Hematopoietic multipotent progenitor cell treated with erythropoietin and hydrocortisone succinate and interleukin-3 and kit ligand, for 6 days (in vitro differentiated cells): Measurements from ENCODE around the gene HMMR.

Experiments used
- DNase-seq: peaks from one replicate; pipeline ENCODE4 v3.0.0-alpha.2; 2015

HMMR gene

DNA sequence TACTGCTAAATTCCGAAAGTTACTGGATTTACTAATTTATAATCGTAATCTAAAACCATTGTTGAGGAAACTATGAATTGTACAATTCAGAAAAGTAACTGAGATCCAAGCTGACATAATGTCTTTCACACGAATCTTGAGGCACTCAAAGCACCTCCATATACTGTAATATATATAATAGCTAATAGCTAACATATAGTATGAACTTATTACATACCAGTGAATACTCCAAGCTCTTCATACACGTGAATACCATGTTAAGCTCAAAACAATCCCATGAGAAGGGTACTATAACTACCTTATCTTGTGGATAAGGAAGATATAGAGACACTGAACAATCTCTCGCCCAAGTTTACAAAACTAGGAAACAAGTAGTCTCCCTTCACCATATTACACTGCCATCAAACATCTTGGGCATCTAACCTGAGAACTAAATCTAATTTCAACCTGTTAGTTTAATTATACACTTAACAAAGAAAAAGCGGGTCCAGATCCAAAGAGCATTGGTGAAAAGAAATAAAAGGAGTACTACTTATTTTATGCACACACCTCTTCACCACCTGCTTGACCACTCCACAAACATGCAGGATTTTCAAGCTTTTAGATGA, 1.6 kb upstream of the HMMR start:
- peak; percentile 52 for DNase-seq

DNA sequence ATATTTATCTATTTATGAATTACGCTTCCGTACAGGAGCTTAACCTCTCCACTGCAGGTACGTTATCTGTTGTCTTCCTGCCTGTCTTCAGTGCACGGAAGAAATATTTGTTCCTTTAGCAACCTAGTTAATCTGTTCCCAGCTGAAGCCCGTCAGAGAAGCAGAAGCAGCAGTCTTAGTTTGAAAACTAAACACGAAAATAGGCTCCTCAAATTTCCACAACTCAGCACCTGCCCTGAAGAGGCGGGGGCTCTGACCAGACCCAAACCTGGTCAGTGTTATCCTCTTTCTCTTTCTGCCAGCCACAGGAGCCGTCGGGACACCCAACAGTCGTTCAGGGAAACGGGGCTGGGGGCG, 992 bp upstream of the HMMR start:
- no peak for DNase-seq

DNA sequence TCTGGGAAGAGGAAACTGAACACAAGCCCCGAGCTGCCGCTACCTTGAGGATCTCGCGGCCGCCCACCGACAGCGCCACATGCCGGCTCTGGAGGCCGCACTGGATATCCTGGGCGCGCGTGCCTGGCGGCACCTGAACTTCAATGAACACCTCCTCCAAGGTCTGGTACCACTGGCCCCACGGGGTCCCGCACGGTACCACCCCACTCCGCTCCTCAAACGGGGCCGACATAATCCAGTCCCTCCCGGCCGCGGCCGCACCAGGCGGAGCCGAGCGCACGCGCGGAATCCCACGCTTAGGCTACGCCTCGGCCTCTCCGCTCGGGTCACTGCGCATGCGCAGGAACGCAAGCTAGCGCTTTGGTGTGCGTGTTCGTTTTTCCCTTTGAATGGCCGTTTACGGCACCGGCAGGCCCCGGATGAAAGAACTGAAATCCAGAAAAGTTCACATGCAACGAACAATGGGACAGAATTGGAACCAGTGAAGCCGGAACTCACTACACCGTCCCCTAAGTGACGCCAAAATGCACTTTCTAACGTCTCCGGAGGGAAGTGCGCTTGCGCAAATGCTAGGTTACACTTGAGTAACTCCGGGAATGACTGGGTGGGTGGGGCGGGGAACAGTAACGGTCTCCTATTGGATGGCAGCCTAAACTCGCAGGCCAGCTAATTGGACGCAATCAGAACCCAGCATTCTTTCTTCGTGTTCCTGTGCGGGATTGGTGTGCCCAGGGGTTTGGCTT, 442 bp upstream of the HMMR start, which contains the start of gene NUDCD2:
NUDCD2 (minus strand) TSS at position 284 of the 743 bp plus-strand sequence; CDS start at position 232, 52 bp downstream.
- peak; percentile 99 for DNase-seq

DNA sequence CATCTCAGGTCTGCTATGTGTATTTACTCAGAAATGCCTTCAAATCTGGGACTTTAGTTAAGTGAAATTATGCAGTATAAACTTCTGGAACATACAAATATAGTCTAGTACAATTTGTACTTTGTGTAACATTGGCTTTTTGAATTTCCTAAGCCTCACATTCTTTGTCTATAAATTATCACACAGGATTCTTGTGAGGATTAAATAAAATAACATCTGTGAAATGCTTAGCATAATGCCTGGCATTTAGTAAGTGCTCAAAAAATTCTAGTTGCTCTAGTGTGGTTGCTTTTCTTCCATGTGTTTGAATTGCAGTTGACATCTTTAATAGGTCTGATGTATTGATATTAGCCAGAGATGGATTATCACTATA, 2.6 kb downstream of the HMMR start:
- no peak for DNase-seq

DNA sequence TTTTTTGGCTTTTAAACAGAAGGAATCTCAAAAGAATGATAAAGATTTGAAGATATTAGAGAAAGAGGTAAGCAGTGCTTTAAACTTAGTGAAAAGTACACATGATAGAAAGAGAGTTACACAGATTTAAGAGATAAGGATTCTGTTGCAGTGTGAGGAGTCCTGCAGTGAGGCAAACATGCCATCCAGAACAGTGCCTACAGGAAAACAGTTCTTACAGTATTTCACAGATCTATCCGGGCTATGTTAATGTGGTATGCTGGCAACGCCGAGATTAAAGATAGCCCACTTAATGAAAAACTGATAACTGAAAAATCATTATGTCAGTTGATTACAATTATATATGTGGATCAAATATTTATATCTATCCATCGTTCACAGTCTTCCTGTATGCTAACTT, 7.2 kb downstream of the HMMR start:
- DNase-seq = no peak

DNA sequence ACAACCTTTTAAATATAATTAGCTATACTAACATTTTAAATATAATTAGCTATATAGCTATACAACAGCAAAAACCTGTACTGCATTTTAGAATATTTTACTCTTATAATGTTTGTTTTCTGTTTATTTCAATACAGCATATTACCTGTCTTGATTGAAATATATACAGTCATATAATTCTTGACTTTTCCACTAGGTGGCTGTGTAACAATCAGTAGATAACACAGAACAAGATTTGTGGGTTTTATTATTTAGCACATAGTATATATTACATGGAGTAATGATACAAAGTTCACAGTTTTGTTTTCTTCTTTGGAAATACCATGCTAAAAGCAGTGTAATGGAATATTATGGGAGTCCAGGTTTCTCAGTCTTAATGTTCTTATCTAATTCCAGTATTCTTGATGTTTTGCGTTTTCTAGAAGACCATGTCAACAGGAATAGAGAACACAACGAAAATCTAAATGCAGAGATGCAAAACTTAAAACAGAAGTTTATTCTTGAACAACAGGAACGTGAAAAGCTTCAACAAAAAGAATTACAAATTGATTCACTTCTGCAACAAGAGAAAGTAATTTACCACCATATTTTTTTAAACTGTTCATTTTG, 13.3 kb downstream of the HMMR start:
- DNase-seq = peak; percentile 54

DNA sequence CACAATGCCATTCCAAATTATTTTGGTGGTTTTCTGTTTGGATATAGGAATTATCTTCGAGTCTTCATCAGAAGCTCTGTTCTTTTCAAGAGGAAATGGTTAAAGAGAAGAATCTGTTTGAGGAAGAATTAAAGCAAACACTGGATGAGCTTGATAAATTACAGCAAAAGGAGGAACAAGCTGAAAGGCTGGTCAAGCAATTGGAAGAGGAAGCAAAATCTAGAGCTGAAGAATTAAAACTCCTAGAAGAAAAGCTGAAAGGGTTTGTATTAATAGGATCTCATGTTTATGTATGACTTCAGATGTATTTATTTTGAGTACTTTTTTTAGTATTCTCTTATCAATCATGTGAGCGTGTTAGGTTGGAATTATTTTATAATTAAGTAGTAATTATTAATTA, 15.0 kb downstream of the HMMR start:
- no peak for DNase-seq

DNA sequence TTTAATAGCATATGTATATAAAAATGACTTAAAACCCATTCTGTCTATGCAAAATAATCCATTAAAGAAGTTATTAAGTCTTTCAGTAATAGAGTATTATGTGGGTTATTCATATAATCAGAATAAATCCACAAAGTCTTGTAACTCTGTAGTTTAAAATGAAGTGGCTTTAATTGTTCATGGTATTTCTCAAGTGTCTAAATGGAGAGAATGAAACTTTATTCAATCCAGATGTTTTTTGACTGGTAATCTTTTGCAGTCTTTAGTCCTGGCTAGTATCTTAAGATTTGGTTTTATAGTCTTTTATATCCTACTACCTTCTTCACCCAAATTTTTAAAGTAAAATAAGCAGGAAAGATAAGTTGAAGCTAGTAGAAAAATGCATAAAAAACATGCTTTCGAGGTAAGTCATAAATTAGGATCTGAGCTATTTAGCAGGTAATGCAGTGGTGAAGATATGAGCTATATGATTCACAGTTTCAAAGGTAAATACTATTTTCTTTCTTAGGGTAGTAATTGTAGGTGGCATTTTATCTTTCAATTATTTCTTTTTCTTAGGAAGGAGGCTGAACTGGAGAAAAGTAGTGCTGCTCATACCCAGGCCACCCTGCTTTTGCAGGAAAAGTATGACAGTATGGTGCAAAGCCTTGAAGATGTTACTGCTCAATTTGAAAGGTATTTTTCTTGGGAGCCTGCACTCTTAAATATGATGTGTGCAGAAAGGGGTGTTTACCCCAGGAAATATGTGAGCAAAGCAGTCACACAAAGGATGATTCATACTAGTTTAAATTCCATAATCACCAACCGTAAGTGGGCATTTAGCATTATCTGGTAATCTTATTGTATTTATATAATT, 17.9 kb downstream of the HMMR start:
- no peak for DNase-seq

DNA sequence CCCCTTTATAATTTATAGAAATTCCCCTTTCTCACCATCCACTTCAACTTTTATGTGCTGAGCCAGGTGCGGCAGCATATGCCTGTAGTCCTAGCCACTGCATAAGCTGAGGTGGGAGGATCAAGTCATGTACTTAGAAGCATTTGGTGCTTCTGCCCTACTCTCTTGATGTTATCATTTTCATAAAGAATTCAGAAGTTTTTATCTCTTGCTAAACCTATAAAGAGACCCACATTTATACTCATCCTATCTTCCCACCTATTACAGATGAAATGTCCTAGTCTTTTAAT, 18.5 kb downstream of the HMMR start:
- no peak for DNase-seq

DNA sequence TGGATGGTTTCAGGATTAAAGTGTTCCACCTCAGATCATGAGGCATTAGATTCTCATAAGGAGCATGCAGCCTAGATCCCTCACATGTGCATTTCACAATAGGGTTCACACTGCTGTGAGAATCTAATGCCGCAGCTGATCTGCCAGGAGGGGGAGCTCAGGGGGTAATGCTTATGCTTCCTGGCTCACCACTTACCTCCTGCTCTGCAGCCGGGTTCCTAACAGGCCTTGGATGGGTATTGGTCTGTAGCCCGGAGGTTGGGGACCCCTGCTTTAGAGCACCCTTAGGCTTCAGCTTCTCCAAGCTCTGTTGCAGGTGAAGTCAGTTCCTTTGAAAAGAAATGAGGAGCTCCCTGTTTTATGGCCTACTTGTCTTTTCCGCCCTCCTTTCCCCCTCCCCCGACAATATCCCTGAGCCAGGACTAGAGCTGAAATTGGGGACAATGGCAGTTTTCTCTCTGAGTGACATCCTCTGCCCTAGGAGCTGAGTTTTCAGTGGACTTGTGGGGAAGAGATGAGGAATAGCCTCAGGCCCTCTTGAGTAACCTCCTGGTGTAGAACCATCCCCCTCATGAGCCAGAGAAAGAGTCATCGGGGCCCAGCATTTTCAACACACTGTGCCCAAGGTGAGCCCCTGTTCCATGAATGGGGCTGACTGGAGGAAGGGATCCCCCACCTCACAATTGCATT, 28.8 kb downstream of the HMMR start:
- peak; percentile 65 for DNase-seq

DNA sequence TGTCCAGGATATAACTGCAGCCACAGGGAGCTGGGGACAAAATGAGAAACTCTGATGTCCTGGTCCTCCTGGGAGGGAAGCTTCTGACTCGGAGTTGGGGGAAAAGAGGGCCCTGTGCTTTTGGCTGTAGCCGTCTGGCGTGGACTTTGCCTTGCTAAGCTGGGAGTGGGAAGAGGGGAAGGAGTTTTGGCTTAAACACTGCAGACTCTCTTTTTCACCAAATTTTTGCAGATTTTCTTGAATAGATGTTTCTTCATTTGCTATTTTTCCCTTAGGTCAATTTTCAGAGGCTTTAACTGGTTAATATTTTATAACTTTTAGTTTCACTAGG, 29.3 kb downstream of the HMMR start:
- DNase-seq = no peak

DNA sequence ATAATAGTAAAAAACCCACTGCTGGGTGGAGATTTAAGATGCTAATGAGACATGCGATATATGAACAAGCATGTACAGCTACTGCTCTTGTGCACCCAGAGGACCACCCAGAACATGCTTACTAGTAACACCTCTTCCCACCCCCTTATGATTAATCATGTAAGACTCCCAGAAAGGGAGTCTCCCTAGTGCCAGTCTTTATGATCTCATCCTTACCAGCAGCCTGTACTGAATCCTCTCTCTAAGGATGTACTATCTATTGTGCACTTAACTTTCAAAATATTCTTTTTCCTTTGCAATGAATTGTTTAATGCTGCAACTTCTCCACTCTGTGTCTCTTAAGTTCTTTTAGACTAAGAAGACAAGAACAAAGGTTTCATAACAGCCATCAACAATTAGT, 35.9 kb downstream of the HMMR start:
- no peak for DNase-seq

DNA sequence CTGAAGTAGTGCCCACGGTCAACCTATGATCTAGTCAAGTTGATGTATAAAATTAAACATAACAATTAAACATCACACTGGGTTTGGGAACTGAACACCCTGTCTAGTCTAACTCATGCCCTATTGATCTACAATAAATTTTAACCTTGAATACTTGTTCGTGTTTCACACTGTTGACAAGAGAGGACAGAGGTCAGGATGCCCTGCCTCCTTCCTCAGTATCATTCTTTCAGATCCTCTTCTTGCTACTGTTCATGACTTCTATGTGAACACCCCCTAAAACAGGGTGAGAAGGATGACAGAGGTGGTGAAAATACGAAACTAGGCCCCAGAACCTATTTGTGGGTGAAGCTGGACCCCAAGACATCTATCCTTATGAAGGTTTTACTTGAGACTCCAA, 36.9 kb downstream of the HMMR start:
- no peak for DNase-seq

DNA sequence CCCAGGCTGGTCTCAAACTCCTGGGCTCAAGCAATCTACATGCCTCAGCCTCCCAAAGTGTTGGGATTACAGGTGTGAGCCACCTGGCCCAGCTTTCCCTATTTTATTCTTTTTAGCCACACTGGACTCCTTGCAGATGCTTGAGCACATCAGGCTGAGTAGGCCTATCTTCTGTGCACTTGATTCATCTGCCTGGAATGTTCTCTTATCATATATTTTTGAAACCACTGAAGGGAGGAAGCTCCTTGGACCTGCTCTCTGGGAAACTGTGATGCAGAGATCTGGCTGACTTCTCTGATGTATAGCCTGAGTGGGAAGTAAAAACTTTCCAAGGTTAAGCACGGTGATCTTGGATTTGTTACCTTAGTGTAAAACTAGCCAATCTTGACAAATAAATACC, 38.5 kb downstream of the HMMR start:
- no peak for DNase-seq

DNA sequence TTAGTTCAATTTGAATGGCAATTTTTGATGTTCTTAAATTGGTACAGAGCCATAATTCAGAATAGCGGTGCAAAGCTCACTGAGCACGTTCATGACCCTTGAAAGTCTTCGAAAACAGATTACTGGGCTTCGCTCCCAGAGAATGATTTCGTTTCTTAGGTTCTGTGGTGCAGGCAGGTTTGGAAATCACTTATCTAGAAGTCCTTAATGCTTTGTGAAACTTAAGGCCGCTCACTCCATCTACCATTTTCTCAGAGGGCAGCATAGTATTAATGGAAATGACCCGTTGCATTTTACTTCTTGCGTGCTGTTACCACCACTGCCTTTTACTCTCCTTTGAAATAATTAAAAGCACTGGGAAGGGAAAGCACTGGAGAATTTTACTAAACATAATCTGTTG, 42.1 kb downstream of the HMMR start:
- DNase-seq = peak; percentile 33

DNA sequence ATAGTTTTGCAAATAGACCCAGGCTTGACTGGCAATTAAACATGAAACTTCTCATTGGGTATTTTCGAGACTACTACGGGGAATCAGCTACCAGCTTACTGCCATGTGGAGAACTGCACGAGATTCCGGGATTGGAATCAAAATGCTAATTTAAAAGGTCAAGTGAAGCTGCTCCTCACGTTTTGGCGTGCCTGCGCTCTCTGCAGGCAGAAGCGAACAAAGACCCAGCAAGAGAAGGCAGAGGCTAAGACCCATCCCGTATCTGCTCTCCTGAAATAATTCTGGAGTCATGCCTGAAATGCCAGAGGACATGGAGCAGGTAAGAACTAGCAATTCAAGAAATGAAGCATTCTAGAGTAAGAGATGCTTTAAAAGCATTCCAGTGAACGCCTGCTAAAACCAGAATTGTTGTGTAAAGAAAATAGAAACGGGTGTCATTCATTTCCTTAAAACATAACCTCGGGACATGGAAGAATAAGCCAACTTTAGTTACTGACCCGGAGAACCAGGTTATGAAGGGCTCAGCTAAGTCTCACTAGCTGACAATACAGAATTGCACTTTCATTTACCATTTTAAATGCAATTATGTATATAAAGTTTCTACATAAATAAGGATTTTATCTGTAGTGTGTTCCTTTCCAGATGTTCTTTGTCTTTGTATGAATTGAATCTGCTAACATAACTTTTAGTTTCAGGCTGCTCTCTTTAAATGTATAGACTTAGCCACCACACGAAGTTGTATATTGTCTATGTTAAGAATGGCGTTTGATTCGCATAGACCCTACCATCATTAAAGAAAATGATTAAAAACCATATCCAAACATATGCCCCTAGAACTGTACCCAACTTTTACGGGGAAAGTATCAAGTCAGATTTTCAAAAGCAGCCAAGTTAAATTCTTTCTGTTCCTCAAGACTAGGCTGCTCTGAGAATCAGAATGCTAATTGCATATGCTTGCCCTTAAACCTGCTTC, 43.0 kb downstream of the HMMR start:
- DNase-seq = peak; percentile 92

DNA sequence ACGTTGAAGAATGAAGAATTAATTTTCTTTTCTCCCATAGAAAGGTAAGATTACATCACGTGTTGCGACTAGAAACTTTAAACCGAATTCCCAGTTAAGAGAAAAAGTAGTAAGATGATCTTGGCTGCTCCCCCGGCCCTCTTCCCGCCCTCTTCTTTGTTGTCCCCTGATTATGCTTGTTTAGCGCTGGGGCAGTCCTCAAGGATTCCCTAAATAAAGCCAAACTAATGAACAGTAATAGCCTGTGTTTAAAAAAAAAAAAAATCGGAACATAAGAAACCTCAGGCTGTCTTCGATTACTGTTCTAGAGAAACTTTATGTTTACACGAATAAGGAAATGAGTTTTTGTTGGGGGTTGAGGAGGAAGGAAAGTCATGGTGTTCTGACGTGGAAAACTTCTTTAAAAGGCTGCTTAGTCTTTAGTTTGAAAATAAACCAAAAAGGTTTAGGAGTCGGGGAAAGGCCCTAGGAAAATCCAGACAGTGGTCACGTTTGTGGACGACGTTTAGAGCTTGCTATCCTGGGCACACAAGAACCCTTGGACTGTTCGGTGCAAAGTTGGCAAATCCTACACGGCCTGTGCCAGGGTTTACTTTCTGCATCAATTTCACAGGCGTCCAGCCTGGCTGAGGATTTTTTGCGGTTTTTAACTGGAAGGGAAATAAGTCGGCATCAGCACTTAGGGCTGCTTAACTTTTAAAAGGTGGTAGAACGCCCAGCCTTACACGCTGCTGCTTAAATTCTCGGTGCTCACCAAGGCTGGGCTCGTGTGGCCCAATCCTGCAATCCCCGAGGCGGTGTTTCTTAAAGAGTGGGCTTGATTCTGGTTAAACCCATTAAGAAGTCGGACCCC, 43.9 kb downstream of the HMMR start:
- peak; percentile 78 for DNase-seq

DNA sequence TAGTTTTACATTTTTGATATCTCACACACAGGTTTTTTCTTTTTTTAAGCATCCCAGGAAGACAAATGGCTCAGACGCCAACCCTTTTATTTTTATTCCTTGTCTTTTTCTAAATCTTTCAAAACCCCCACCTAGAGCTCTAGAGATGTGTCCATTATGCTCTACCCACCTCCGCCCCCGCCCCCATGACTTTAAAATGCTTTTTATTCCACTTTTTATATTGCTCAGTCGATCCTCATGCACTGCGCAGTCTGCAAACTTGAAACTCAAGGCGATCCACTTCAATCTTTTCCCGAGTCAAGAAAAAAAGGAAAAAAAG, 44.6 kb downstream of the HMMR start:
- no peak for DNase-seq

DNA sequence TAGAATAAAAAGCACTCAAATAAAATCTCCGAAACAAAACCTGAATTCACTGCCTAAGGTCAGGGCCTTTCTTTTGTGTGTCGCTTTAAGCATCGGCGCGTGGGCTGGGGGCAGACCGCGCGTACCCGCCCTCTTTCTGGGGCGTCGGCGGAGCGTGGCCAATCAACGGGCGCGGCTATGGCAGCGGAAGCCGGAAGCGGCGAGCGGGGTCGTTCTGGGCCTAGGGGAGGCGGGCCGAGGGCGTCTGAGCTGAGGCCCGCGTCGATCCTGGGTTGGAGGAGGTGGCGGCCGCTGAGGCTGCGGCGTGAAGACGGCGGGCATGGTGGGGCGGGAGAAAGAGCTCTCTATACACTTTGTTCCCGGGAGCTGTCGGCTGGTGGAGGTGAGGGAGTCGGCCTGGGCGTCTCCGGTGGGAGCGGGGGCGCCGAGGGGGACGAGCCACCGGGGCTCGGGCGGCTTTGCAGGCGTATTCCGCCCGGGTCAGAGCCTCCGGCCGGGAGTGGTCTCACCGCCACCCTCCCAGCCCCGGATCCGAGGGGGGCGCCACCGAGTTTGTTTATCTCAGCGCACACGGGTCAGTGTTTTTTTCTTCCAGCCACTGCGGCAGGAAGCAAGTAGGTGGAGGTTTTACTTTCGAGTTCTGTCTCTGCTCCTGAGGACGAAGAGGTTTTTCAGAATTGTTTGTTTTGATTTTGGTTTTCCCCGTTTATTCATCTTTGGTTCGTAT, 45.1 kb downstream of the HMMR start, which contains the start of gene MAT2B:
MAT2B (plus strand) TSS at position 252 of the 727 bp plus-strand sequence; CDS start at position 320, 68 bp downstream.
- DNase-seq = peak; percentile 98

DNA sequence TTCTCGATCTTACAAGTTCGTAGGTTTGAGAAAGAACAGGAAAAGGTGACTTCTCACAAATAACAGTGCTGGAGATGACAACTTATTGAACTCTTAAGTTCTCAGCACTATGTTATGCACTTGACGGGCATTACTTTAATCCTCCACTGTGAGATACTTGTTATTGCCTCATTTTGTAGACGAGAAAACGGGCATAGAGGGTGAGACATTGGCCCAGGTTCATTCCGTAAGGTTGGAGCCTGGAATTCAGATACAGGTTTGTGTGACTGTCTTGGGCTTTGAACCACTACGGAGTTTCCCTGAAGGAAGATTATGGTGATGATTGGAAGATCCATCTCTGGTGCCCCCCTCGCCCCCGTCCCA, 45.6 kb downstream of the HMMR start:
- peak; percentile 10 for DNase-seq
